HepG2 (cell line): ENCODE measurements around the gene NFKBIZ. TPM values are rescaled to one million over a fixed set of nuclear protein-coding genes. Genes with fewer than 3 reads are reported as not detected.

ENCODE experiments used
- ATAC-seq: fragments of 200-7000 bp; cut with Tn5 transposase; 3 replicates; pipeline ENCODE4 v1.9.1; 2020; ENCODE audit warnings: mild to moderate bottlenecking, moderate library complexity
- BruUV-seq: library from RNA; stranded (reverse); fragments of 400-500 nt; replicated peaks from 2 replicates; lab custom pipeline; 2021; lab: Mats Ljungman, UMichigan
- CTCF ChIA-PET: fragments of 300-600 bp; formaldehyde crosslinking; extraction: SDS; loops from one replicate; lab custom pipeline; 2021; ENCODE audit warnings: low total read pairs, inconsistent platforms, low intra/inter-chr PET ratio; lab: Yijun Ruan, JAX
- POLR2A ChIA-PET: fragments of 350-600 bp; sonication (Branson Sonifier 250); formaldehyde crosslinking; loops from one replicate; lab custom pipeline; 2020; ENCODE audit warnings: antibody characterized with exemption, inconsistent platforms; lab: Yijun Ruan, JAX
- DNase-seq: peaks from one replicate; pipeline ENCODE4 v3.0.0-alpha.2; 2015; ENCODE audit warnings: low spot score
- FAIRE-seq: peaks from 3 replicates; lab custom pipeline; 2011; peaks lifted over from hg19 to GRCh38; lab: Jason Lieb, UNC
- H2AFZ ChIP-seq: one replicate; pipeline ENCODE4 v1.6.1; 2011; ENCODE audit warnings: low read length, inconsistent platforms
- H3K27ac ChIP-seq: fragments of 300-600 bp; 3 replicates; pipeline ENCODE4 v1.8.0; 2011; ENCODE audit warnings: mixed run types, mild to moderate bottlenecking, mixed read lengths, low read length, inconsistent platforms; ENCODE audit not compliant: insufficient read depth; ENCODE audit errors: extremely low read length
- H3K27me3 ChIP-seq, 2 experiments: fragments of 200-600 bp in 1 of 2; 2 replicates in 1 of 2; 3 replicates in 1 of 2; pipeline versions ENCODE4 v1.6.0 to v1.8.0; 2011; ENCODE audit warnings: low read length in 2 of 2, mild to moderate bottlenecking in 2 of 2, moderate library complexity in 2 of 2, inconsistent platforms in 1 of 2; ENCODE audit not compliant: insufficient read depth in 2 of 2, control insufficient read depth in 1 of 2
- H3K36me3 ChIP-seq, 2 experiments: fragments of 200-600 bp in 1 of 2; replicated peaks in 1 of 2; 2 replicates in 1 of 2; 3 replicates in 1 of 2; pipeline versions ENCODE4 v1.5.1 to v1.8.0; 2011; ENCODE audit warnings: low read length in 2 of 2, inconsistent platforms in 1 of 2; ENCODE audit not compliant: insufficient read depth in 2 of 2, control insufficient read depth in 1 of 2
- H3K4me1 ChIP-seq: 2 replicates; pipeline ENCODE4 v1.5.1; 2012; ENCODE audit warnings: low read length, inconsistent platforms; ENCODE audit not compliant: insufficient read depth
- H3K4me2 ChIP-seq: 2 replicates; pipeline ENCODE4 v1.6.0; 2011; ENCODE audit warnings: low read depth, low read length, inconsistent platforms
- H3K4me3 ChIP-seq, 3 experiments: fragments of 200-600 bp in 1 of 3; sonication (generic), shearing (Covaris generic) in 1 of 3; replicated peaks in 1 of 3; 2 replicates each; pipeline ENCODE4 v1.5.1; 2011 to 2016; ENCODE audit warnings: low read length in 3 of 3, inconsistent platforms in 2 of 3, low read depth in 2 of 3, mild to moderate bottlenecking in 2 of 3, control low read depth in 1 of 3, mixed read lengths in 1 of 3; ENCODE audit not compliant: insufficient read depth in 1 of 3
- H3K79me2 ChIP-seq: one replicate; pipeline ENCODE4 v1.6.1; 2011; ENCODE audit warnings: low read length, inconsistent platforms; ENCODE audit not compliant: insufficient read depth
- H3K9ac ChIP-seq: 2 replicates; pipeline ENCODE4 v1.6.0; 2011; ENCODE audit warnings: mild to moderate bottlenecking, low read depth, low read length, inconsistent platforms; ENCODE audit not compliant: insufficient read depth
- H3K9me3 ChIP-seq: 2 replicates; pipeline ENCODE4 v1.5.1; 2012; ENCODE audit warnings: mild to moderate bottlenecking, low read length
- H4K20me1 ChIP-seq: 2 replicates; pipeline ENCODE4 v1.6.0; 2011; ENCODE audit warnings: inconsistent platforms, mild to moderate bottlenecking, low read length, moderate library complexity; ENCODE audit not compliant: insufficient read depth
- ATAD3A ChIP-seq: sonication (generic); formaldehyde crosslinking; IDR thresholded peaks from 2 replicates; pipeline ENCODE4 v1.4.0; 2020; ENCODE audit warnings: missing genetic modification reagents
- CSRNP2 ChIP-seq: sonication (generic); formaldehyde crosslinking; conservative IDR thresholded peaks from 2 replicates; pipeline ENCODE4 v1.8.0; 2022; ENCODE audit warnings: low read depth, missing genetic modification reagents
- EED ChIP-seq: sonication (generic); formaldehyde crosslinking; IDR thresholded peaks from 2 replicates; pipeline ENCODE4 v1.5.0; 2020; ENCODE audit warnings: mild to moderate bottlenecking, missing genetic modification reagents
- FOXK2 ChIP-seq: fragments of 450-650 bp; IDR thresholded peaks from 2 replicates; pipeline ENCODE4 v1.6.1; 2016
- FOXM1 ChIP-seq: sonication (generic); formaldehyde crosslinking; IDR thresholded peaks from 2 replicates; pipeline ENCODE4 v1.5.0; 2020; ENCODE audit warnings: missing genetic modification reagents
- HNF4A ChIP-seq: sonication (generic); formaldehyde crosslinking; IDR thresholded peaks from 2 replicates; pipeline ENCODE4 v1.4.0; 2020; ENCODE audit warnings: missing genetic modification reagents
- HNRNPLL ChIP-seq: fragments of 200-400 bp; formaldehyde crosslinking; IDR thresholded peaks from 2 replicates; pipeline ENCODE4 v1.6.1; 2017; ENCODE audit warnings: mild to moderate bottlenecking, low read depth, low read length; ENCODE audit not compliant: poor library complexity, severe bottlenecking
- NFKB2 ChIP-seq: sonication (generic); formaldehyde crosslinking; IDR thresholded peaks from 2 replicates; pipeline ENCODE4 v1.4.0; 2020; ENCODE audit warnings: missing genetic modification reagents, borderline replicate concordance
- PHF8 ChIP-seq: sonication (generic); formaldehyde crosslinking; IDR thresholded peaks from 2 replicates; pipeline ENCODE4 v1.5.0; 2020; ENCODE audit warnings: missing genetic modification reagents
- TCF7 ChIP-seq: sonication (generic); IDR thresholded peaks from 2 replicates; pipeline ENCODE4 v1.6.1; 2016; ENCODE audit warnings: antibody characterized with exemption, low read depth
- TFAP4 ChIP-seq: sonication (generic); IDR thresholded peaks from 2 replicates; pipeline ENCODE4 v1.6.1; 2016; ENCODE audit warnings: low read depth, borderline replicate concordance
- ZNF3 ChIP-seq: IDR thresholded peaks from 2 replicates; pipeline ENCODE4 v1.7.0; 2017; ENCODE audit warnings: inconsistent platforms
- ZNF354B ChIP-seq: sonication (generic); formaldehyde crosslinking; IDR thresholded peaks from 2 replicates; pipeline ENCODE4 v1.8.0; 2022; ENCODE audit warnings: mild to moderate bottlenecking, missing genetic modification reagents
- WGBS: methylation state at CpG from one replicate; pipeline ENCODE4 v1.1.6; 2017; ENCODE audit warnings: low lambda C conversion rate; 5-methylcytosine and 5-hydroxymethylcytosine counted together
- in situ Hi-C: cut with HindIII; loops from 2 replicates; pipeline ENCODE4 v1.10.0; 2017; ENCODE audit warnings: low pct_unique_long_range_greater_than_20kb; ENCODE audit not compliant: extremely low pct_ligation_motif_present
- intact Hi-C: fragments of 100-400 bp; cut with micrococcal nuclease; formaldehyde crosslinking; loops from one replicate; pipeline ENCODE4 v1.10.0; 2022; ENCODE audit not compliant: unreplicated experiment
- polyA plus RNA-seq, 8 experiments: library from polyadenylated mRNA; depleted of rRNA in 3 of 8; stranded (reverse) in 7 of 8; unstranded in 1 of 8; fragments of >200 nt; fragmentation: Illumina TruSeq in 4 of 8; extraction: Trizol in 4 of 8; gene quantifications; 2 replicates each; pipeline versions ENCODE4 v1.2.1 to v1.2.3, GENCODE V29; 2011 to 2016; ENCODE audit warnings: low read depth in 4 of 8, missing spikeins in 1 of 8, mixed read lengths in 1 of 8; ENCODE audit not compliant: insufficient read depth in 1 of 8
- total RNA-seq, 5 experiments: library from RNA; depleted of rRNA; stranded (reverse); fragments of >200 nt; fragmentation: Illumina TruSeq; extraction: Trizol; gene quantifications; 2 replicates each; pipeline ENCODE4 v1.2.3, GENCODE V29; 2016; ENCODE audit warnings: low read depth in 1 of 5
- TF ChIP-seq, protein P1 (sequence below): sonication (generic); formaldehyde crosslinking; IDR thresholded peaks from 2 replicates; pipeline ENCODE4 v1.5.1; 2020; ENCODE audit warnings: missing genetic modification reagents, mild to moderate bottlenecking, borderline replicate concordance
- TF ChIP-seq, protein P2 (sequence below): sonication (generic); formaldehyde crosslinking; IDR thresholded peaks from 2 replicates; pipeline ENCODE4 v1.5.0; 2020; ENCODE audit warnings: mild to moderate bottlenecking, missing genetic modification reagents, moderate library complexity
- TF ChIP-seq, protein P3 (sequence below): sonication (generic); formaldehyde crosslinking; IDR thresholded peaks from 2 replicates; pipeline ENCODE4 v1.4.0; 2020; ENCODE audit warnings: missing genetic modification reagents

Gene NFKBIZ
- total and polyA plus RNA-seq, 2 of the 13 experiments (the other 11 are each of a cell fraction or from before 2014, with no cell fraction given) = 25.9 to 60.6 TPM

DNA sequence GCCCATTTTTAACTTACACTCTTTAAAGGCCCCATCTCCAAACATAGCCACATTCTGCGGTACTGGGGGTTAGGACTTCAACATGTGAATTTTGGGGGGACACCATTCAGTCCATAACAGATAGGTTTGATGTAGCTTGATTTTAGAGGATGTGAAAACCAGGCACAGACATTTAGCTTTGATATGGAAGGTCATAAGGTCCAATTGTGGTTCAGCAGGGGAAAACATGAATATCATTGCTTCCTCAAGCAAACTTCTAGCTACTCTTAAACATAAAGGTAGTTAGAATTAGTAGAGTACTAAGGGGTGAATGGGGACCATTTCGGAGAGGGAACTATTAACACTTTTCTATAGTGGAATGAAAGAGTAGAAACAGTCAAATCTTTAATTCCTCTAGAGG lies 13.6 kb upstream of the NFKBIZ start:
- DNase-seq = no peak
- Histone ChIP-seq H3K4me2 (no peak overlapping the region), H3K36me3 (no peaks in the 10 kb centered on the region), H3K27me3 (no peaks in the 10 kb centered on the region), H3K9me3 (no peaks in the 10 kb centered on the region), H3K79me2 (no peaks in the 10 kb centered on the region), H3K27ac (no peak overlapping the region), H4K20me1 (no peaks in the 10 kb centered on the region), H3K9ac (no peak overlapping the region), H2AFZ (no peak overlapping the region), H3K4me3 (no peak overlapping the region), H3K4me1 (peaks cover 10% of the 10 kb centered on the region; the same call in 1 of the 2 replicates)
- CTCF ChIA-PET = no interaction called here
- BruUV-seq = no TSS peak
- ATAC-seq = no peak
- in situ Hi-C loops = no loop called here
- intact Hi-C loops = no loop called here
- POLR2A ChIA-PET = interaction anchor here (1.7 kb wide), 1 partner anchor 14 kb away, joined by 9 read pairs; the partner anchor contains the start of gene NFKBIZ
- TF ChIP-seq CSRNP2 (no peak), EED (no peak), FOXM1 (CRISPR knock-in tag) (no peak), TFAP4 (no peak), HNF4A (CRISPR knock-in tag) (no peak), HNRNPLL (no peak), FOXK2 (no peak), ZNF3 (CRISPR knock-in tag) (no peak), TCF7 (no peak), ATAD3A (CRISPR knock-in tag) (no peak), NFKB2 (CRISPR knock-in tag) (no peak), ZNF354B (CRISPR knock-in tag) (no peak), PHF8 (CRISPR knock-in tag) (no peak)
- TF ChIP-seq, protein P1, sequence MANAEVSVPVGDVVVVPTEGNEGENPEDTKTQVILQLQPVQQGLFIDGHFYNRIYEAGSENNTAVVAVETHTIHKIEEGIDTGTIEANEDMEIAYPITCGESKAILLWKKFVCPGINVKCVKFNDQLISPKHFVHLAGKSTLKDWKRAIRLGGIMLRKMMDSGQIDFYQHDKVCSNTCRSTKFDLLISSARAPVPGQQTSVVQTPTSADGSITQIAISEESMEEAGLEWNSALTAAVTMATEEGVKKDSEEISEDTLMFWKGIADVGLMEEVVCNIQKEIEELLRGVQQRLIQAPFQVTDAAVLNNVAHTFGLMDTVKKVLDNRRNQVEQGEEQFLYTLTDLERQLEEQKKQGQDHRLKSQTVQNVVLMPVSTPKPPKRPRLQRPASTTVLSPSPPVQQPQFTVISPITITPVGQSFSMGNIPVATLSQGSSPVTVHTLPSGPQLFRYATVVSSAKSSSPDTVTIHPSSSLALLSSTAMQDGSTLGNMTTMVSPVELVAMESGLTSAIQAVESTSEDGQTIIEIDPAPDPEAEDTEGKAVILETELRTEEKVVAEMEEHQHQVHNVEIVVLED (CRISPR knock-in tag) = no peak
- TF ChIP-seq, protein P2, sequence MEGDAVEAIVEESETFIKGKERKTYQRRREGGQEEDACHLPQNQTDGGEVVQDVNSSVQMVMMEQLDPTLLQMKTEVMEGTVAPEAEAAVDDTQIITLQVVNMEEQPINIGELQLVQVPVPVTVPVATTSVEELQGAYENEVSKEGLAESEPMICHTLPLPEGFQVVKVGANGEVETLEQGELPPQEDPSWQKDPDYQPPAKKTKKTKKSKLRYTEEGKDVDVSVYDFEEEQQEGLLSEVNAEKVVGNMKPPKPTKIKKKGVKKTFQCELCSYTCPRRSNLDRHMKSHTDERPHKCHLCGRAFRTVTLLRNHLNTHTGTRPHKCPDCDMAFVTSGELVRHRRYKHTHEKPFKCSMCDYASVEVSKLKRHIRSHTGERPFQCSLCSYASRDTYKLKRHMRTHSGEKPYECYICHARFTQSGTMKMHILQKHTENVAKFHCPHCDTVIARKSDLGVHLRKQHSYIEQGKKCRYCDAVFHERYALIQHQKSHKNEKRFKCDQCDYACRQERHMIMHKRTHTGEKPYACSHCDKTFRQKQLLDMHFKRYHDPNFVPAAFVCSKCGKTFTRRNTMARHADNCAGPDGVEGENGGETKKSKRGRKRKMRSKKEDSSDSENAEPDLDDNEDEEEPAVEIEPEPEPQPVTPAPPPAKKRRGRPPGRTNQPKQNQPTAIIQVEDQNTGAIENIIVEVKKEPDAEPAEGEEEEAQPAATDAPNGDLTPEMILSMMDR (CRISPR knock-in tag) = no peak
- TF ChIP-seq, protein P3, sequence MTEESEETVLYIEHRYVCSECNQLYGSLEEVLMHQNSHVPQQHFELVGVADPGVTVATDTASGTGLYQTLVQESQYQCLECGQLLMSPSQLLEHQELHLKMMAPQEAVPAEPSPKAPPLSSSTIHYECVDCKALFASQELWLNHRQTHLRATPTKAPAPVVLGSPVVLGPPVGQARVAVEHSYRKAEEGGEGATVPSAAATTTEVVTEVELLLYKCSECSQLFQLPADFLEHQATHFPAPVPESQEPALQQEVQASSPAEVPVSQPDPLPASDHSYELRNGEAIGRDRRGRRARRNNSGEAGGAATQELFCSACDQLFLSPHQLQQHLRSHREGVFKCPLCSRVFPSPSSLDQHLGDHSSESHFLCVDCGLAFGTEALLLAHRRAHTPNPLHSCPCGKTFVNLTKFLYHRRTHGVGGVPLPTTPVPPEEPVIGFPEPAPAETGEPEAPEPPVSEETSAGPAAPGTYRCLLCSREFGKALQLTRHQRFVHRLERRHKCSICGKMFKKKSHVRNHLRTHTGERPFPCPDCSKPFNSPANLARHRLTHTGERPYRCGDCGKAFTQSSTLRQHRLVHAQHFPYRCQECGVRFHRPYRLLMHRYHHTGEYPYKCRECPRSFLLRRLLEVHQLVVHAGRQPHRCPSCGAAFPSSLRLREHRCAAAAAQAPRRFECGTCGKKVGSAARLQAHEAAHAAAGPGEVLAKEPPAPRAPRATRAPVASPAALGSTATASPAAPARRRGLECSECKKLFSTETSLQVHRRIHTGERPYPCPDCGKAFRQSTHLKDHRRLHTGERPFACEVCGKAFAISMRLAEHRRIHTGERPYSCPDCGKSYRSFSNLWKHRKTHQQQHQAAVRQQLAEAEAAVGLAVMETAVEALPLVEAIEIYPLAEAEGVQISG (CRISPR knock-in tag) = no peak
- 84% methylated on average over 2 of the region's 2 CpGs for WGBS
- FAIRE-seq = no peak
